PC-9 (cell line): ENCODE measurements around the gene ACAD8.
"Not testable (repeated sequence)": the region's sequence is repeated elsewhere in the genome, so short reads cannot be mapped to it uniquely, and the experiment has no call there.

Experiments used
- EZH2 ChIP-seq: fragments of 200-600 bp; sonication (generic); IDR thresholded peaks from 2 replicates; pipeline ENCODE4 v1.8.0; 2017; ENCODE audit warnings: antibody characterized with exemption, low read depth
- TF ChIP-seq, protein P1 (sequence below): fragments of 200-600 bp; sonication (generic); conservative IDR thresholded peaks from 2 replicates; pipeline ENCODE4 v1.6.1; 2017; ENCODE audit warnings: mixed run types, antibody characterized with exemption, mild to moderate bottlenecking, moderate library complexity

GRCh38 chr11:134255184-134255561 lies 1.8 kb downstream of the ACAD8 start:
- TF ChIP-seq, protein P1, sequence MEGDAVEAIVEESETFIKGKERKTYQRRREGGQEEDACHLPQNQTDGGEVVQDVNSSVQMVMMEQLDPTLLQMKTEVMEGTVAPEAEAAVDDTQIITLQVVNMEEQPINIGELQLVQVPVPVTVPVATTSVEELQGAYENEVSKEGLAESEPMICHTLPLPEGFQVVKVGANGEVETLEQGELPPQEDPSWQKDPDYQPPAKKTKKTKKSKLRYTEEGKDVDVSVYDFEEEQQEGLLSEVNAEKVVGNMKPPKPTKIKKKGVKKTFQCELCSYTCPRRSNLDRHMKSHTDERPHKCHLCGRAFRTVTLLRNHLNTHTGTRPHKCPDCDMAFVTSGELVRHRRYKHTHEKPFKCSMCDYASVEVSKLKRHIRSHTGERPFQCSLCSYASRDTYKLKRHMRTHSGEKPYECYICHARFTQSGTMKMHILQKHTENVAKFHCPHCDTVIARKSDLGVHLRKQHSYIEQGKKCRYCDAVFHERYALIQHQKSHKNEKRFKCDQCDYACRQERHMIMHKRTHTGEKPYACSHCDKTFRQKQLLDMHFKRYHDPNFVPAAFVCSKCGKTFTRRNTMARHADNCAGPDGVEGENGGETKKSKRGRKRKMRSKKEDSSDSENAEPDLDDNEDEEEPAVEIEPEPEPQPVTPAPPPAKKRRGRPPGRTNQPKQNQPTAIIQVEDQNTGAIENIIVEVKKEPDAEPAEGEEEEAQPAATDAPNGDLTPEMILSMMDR: not testable (repeated sequence)
- not testable (repeated sequence) for TF ChIP-seq EZH2
